ENCODE data around the gene PTH1R. TPM values are rescaled to one million over a fixed set of nuclear protein-coding genes. Genes with fewer than 3 reads are reported as not detected.

Gene PTH1R
- total RNA-seq, 2 donors from 2014 or later: not detected

- H3K27me3 Mint-ChIP-seq: no peaks in the 10 kb centered on the region
- peaks cover 92% of the 10 kb centered on the region for H3K36me3 Mint-ChIP-seq (ENCODE audit: low read depth)
- H3K4me3 Mint-ChIP-seq: no peak overlapping the region
- H3K4me1 Mint-ChIP-seq: peaks cover 15% of the 10 kb centered on the region
- ATAC-seq (replicated peaks): peak; percentile 30
- H3K27ac Mint-ChIP-seq: peak overlapping the region; percentile 54
- H3K9me3 Mint-ChIP-seq: peaks cover 2% of the 10 kb centered on the region
Observed at GRCh38 chr3:46923559-46924350, 46.2 kb downstream of the PTH1R start.

- H3K27ac Mint-ChIP-seq: peak overlapping the region; percentile 70
- peaks cover 21% of the 10 kb centered on the region for H3K4me1 Mint-ChIP-seq
- no peaks in the 10 kb centered on the region for H3K27me3 Mint-ChIP-seq
- H3K4me3 Mint-ChIP-seq: no peak overlapping the region
- peaks cover 5% of the 10 kb centered on the region for H3K9me3 Mint-ChIP-seq
- H3K36me3 Mint-ChIP-seq (ENCODE audit: low read depth): peaks cover 87% of the 10 kb centered on the region
- no peak for ATAC-seq (replicated peaks)
Observed at GRCh38 chr3:46924921-46925584, 47.5 kb downstream of the PTH1R start.

GRCh38 chr3:46925585-46925934 is 48.0 kb downstream of the PTH1R start:
- ATAC-seq (replicated peaks): no peak
- Mint-ChIP-seq H3K9me3 (peaks cover 5% of the 10 kb centered on the region), H3K36me3 (ENCODE audit: low read depth) (peaks cover 86% of the 10 kb centered on the region), H3K27ac (peak overlapping the region; percentile 70), H3K27me3 (no peaks in the 10 kb centered on the region), H3K4me3 (no peak overlapping the region), H3K4me1 (peaks cover 21% of the 10 kb centered on the region)

GRCh38 chr3:46926039-46926438 is 48.5 kb downstream of the PTH1R start:
- Mint-ChIP-seq H3K4me3 (peak overlapping the region; percentile 80), H3K27me3 (no peaks in the 10 kb centered on the region), H3K27ac (peak overlapping the region; percentile 94), H3K36me3 (ENCODE audit: low read depth) (peaks cover 85% of the 10 kb centered on the region), H3K4me1 (peaks cover 21% of the 10 kb centered on the region), H3K9me3 (peaks cover 5% of the 10 kb centered on the region)
- ATAC-seq (replicated peaks): no peak

GRCh38 chr3:46926447-46926846 is 48.9 kb downstream of the PTH1R start:
- peaks cover 5% of the 10 kb centered on the region for H3K9me3 Mint-ChIP-seq
- peaks cover 81% of the 10 kb centered on the region for H3K36me3 Mint-ChIP-seq (ENCODE audit: low read depth)
- H3K4me1 Mint-ChIP-seq: peaks cover 23% of the 10 kb centered on the region
- H3K27ac Mint-ChIP-seq: peak overlapping the region; percentile 94
- H3K27me3 Mint-ChIP-seq: no peaks in the 10 kb centered on the region
- ATAC-seq (replicated peaks): no peak
- H3K4me3 Mint-ChIP-seq: peak overlapping the region; percentile 80

- no peaks in the 10 kb centered on the region for H3K27me3 Mint-ChIP-seq
- H3K27ac Mint-ChIP-seq: peak overlapping the region; percentile 94
- peaks cover 74% of the 10 kb centered on the region for H3K36me3 Mint-ChIP-seq (ENCODE audit: low read depth)
- ATAC-seq (replicated peaks): peak; percentile 74
- H3K4me3 Mint-ChIP-seq: peak overlapping the region; percentile 80
- peaks cover 30% of the 10 kb centered on the region for H3K4me1 Mint-ChIP-seq
- H3K9me3 Mint-ChIP-seq: peaks cover 5% of the 10 kb centered on the region
Observed at GRCh38 chr3:46926871-46927717, 49.6 kb downstream of the PTH1R start.

GRCh38 chr3:46927718-46928073 is 50.2 kb downstream of the PTH1R start:
- Mint-ChIP-seq H3K9me3 (peaks cover 5% of the 10 kb centered on the region), H3K4me1 (peaks cover 32% of the 10 kb centered on the region), H3K27me3 (no peaks in the 10 kb centered on the region), H3K27ac (peak overlapping the region; percentile 94), H3K36me3 (ENCODE audit: low read depth) (peaks cover 68% of the 10 kb centered on the region), H3K4me3 (peak overlapping the region; percentile 80)
- no peak for ATAC-seq (replicated peaks)

- H3K36me3 Mint-ChIP-seq (ENCODE audit: low read depth): peaks cover 62% of the 10 kb centered on the region
- peak overlapping the region; percentile 81 for H3K27ac Mint-ChIP-seq
- H3K9me3 Mint-ChIP-seq: peaks cover 5% of the 10 kb centered on the region
- no peaks in the 10 kb centered on the region for H3K27me3 Mint-ChIP-seq
- H3K4me3 Mint-ChIP-seq: peak overlapping the region; percentile 38
- no peak for ATAC-seq (replicated peaks)
- peaks cover 32% of the 10 kb centered on the region for H3K4me1 Mint-ChIP-seq
Observed at GRCh38 chr3:46928282-46928681, 50.8 kb downstream of the PTH1R start.

GRCh38 chr3:46929324-46929723 is 51.8 kb downstream of the PTH1R start:
- Mint-ChIP-seq H3K36me3 (ENCODE audit: low read depth) (peaks cover 52% of the 10 kb centered on the region), H3K4me3 (peak overlapping the region; percentile 38), H3K9me3 (peaks cover 5% of the 10 kb centered on the region), H3K4me1 (peaks cover 32% of the 10 kb centered on the region), H3K27ac (peak overlapping the region; percentile 81), H3K27me3 (no peaks in the 10 kb centered on the region)
- ATAC-seq (replicated peaks): no peak

- Mint-ChIP-seq H3K4me3 (peak overlapping the region; percentile 46), H3K4me1 (peaks cover 36% of the 10 kb centered on the region), H3K27me3 (no peaks in the 10 kb centered on the region), H3K36me3 (ENCODE audit: low read depth) (peaks cover 50% of the 10 kb centered on the region), H3K27ac (peak overlapping the region; percentile 78), H3K9me3 (peaks cover 5% of the 10 kb centered on the region)
- no peak for ATAC-seq (replicated peaks)
Observed at GRCh38 chr3:46930166-46930944, 52.8 kb downstream of the PTH1R start.

GRCh38 chr3:46930945-46931403 is 53.5 kb downstream of the PTH1R start:
- H3K4me3 Mint-ChIP-seq: peak overlapping the region; percentile 46

GRCh38 chr3:46931631-46932331 is 54.3 kb downstream of the PTH1R start:
- Mint-ChIP-seq H3K4me3 (peak overlapping the region; percentile 46), H3K4me1 (peaks cover 44% of the 10 kb centered on the region), H3K27me3 (no peaks in the 10 kb centered on the region), H3K36me3 (ENCODE audit: low read depth) (peaks cover 50% of the 10 kb centered on the region), H3K27ac (peak overlapping the region; percentile 78), H3K9me3 (peaks cover 5% of the 10 kb centered on the region)
- ATAC-seq (replicated peaks): peak; percentile 55

More at GRCh38 chr3:46930945-46931403, 53.5 kb downstream of the PTH1R start:
- H3K9me3 Mint-ChIP-seq: peaks cover 5% of the 10 kb centered on the region
- peaks cover 50% of the 10 kb centered on the region for H3K36me3 Mint-ChIP-seq (ENCODE audit: low read depth)
- ATAC-seq (replicated peaks): no peak
- H3K27me3 Mint-ChIP-seq: no peaks in the 10 kb centered on the region
- H3K4me1 Mint-ChIP-seq: peaks cover 42% of the 10 kb centered on the region
- peak overlapping the region; percentile 78 for H3K27ac Mint-ChIP-seq

GRCh38 chr3:46932455-46933225 is 55.1 kb downstream of the PTH1R start:
- peaks cover 37% of the 10 kb centered on the region for H3K4me1 Mint-ChIP-seq
- no peaks in the 10 kb centered on the region for H3K27me3 Mint-ChIP-seq
- H3K36me3 Mint-ChIP-seq (ENCODE audit: low read depth): peaks cover 50% of the 10 kb centered on the region
- peak overlapping the region; percentile 46 for H3K4me3 Mint-ChIP-seq
- H3K27ac Mint-ChIP-seq: peak overlapping the region; percentile 78
- peaks cover 5% of the 10 kb centered on the region for H3K9me3 Mint-ChIP-seq
- ATAC-seq (replicated peaks): no peak

Measured in activated T-helper 17 cell treated with anti-CD3 and anti-CD28 coated beads, Interleukin-2, amount 50 U/mL, for 72 hours (primary cell).